K562 treated with DMSO at 1 percent for 24 hours (cell line): Measurements from ENCODE around the gene OR56A3. TPM values are rescaled to one million over a fixed set of nuclear protein-coding genes. Genes with fewer than 3 reads are reported as not detected.

Experiments
- total RNA-seq: library from RNA; unstranded; fragments of 300-600 nt; gene quantifications from 2 replicates; pipeline ENCODE4 v1.2.3, GENCODE V29; 2022; ENCODE audit warnings: low read depth; ENCODE audit not compliant: insufficient read depth

The OR56A3 gene, protein sequence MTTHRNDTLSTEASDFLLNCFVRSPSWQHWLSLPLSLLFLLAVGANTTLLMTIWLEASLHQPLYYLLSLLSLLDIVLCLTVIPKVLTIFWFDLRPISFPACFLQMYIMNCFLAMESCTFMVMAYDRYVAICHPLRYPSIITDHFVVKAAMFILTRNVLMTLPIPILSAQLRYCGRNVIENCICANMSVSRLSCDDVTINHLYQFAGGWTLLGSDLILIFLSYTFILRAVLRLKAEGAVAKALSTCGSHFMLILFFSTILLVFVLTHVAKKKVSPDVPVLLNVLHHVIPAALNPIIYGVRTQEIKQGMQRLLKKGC
- total RNA-seq = not detected in 2 replicates

DNA sequence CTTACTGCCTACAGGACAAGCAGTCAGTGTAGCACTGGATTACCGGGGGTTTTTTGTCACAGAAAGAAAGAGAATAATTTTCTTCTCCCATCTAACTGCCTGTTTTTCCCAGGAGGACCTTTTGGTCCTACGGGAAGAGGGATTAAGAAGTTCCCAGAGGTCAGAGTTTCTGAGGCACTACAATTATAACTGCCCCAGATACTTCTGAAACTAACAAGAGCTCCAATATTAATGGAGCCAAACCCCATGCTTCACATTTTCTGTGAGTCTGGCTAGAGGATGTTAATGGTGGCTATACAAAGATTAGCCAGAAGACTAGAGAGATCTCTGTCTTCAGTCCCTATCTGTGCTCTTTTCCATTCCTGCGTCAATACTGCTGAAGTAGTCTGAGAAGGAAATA is at the start of gene OR56A3:
OR56A3 (plus strand) TSS at position 301 of the 400 bp plus-strand sequence. CDS start 5,096 bp downstream, outside the sequence.

DNA sequence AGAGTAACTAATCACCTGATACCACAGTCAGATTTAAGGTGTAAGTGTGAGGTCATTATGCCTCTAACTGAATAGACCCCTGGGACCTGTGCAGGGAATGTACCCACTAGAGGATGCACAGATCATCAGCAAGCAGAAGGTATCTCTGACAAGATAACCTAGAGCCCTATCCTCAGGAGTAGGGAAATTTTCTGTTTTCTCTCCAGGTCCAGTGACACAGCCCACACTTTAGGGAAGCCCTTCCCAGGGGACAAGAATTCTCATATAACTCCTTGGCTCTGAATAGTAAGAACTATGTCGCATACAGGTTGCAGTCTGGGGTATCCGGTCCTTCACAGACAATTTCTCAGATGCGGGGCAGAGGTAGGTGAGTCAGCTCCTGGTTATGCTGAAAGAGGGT is 49.1 kb upstream of the OR56A3 start, which contains the start of gene OR52E5:
OR52E5 (plus strand) TSS at position 301 of the 400 bp plus-strand sequence. CDS start 7,569 bp downstream, outside the sequence.

DNA sequence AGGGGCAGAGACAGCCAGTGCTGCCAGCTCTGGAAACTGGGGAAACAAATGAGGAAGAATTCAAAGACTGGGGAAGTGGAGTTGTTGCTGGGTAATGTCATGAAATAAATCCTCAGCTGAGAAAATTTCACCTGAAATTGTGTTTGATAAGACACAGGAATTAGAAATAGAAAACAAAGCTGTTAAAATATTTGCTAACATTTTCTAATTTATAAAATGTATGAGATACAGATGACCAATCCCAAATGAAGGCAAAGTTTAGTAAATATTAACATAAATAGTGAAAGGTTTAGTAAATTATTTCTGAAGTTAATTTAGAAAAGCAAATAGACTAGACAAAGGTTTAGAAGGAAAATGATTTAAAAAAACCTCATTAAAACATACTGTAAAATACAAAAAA is 26.3 kb downstream of the OR56A3 start, which contains the start of gene OR56A5:
OR56A5 (minus strand) TSS at position 101 of the 400 bp plus-strand sequence; CDS start at position 101, 0 bp downstream.

DNA sequence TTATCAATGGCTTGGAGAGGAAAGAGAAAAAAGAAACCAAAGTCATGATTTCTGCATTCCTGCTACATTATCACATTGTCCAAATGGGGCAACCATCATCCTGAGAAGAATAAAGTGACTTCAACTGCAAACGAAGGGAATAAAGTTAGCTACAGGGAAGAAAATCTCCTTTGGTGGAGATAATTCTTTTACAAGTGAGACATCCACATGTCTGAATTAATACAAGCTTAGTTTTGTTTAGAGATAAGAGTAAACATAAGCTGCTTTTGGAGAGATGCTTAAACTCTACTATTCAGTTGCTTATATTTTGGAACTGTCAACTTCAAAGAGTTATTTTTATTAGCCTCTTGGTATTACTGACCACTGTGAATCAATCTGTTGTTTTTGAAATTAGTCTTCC is 44.8 kb downstream of the OR56A3 start, which contains the start of gene OR52L1:
OR52L1 (minus strand) TSS at position 101 of the 400 bp plus-strand sequence; CDS start at position 46, 55 bp downstream.

Other genes starting within 250 kb of the OR56A3 start
- not detected in 2 replicates for gene OR56B1, start 205.8 kb upstream of the OR56A3 start, total RNA-seq
- not detected in 2 replicates for gene OR52N4, start 188.0 kb upstream of the OR56A3 start, total RNA-seq
- gene OR52N5, start 158.9 kb upstream of the OR56A3 start, total RNA-seq = not detected in 2 replicates
- gene OR52N1, start 151.0 kb upstream of the OR56A3 start, total RNA-seq = not detected in 2 replicates
- gene OR52N2, start 133.3 kb upstream of the OR56A3 start, total RNA-seq = not detected in 2 replicates
- gene OR52E6, start 100.4 kb upstream of the OR56A3 start, total RNA-seq = not detected in 2 replicates
- gene OR52E8, start 84.6 kb upstream of the OR56A3 start, total RNA-seq = not detected in 2 replicates
- not detected in 2 replicates for gene OR52E4, start 61.6 kb upstream of the OR56A3 start, total RNA-seq
- gene OR52E5, start 49.0 kb upstream of the OR56A3 start, total RNA-seq = not detected in 2 replicates
- gene OR56A5, start 26.2 kb downstream of the OR56A3 start, total RNA-seq = not detected in 2 replicates
- gene OR52L1, start 44.7 kb downstream of the OR56A3 start, total RNA-seq = not detected in 2 replicates
- not detected in 2 replicates for gene OR56A4, start 64.7 kb downstream of the OR56A3 start, total RNA-seq
- gene OR56A1, start 88.5 kb downstream of the OR56A3 start, total RNA-seq = not detected in 2 replicates
- not detected in 2 replicates for gene OR56B4, start 165.4 kb downstream of the OR56A3 start, total RNA-seq
- not detected in 2 replicates for gene OR52B2, start 228.1 kb downstream of the OR56A3 start, total RNA-seq